T-cell (primary cell): Measurements from ENCODE around the gene HOXD9. TPM values are rescaled to one million over a fixed set of nuclear protein-coding genes. Genes with fewer than 3 reads are reported as not detected.

Experiments
- ATAC-seq, 4 experiments: fragments of 200-7000 bp in 3 of 4; fragments of 150-1000 bp in 1 of 4; cut with Tn5 transposase; replicated peaks in 1 of 4; 1 replicate in 3 of 4; 2 replicates in 1 of 4; pipeline ENCODE4 v1.10.0; 2021; ENCODE audit warnings: moderate library complexity in 3 of 4, mild to moderate bottlenecking in 2 of 4, moderate number of reproducible peaks in 1 of 4
- CTCF ChIA-PET, 2 donors: fragments of 300-600 bp; sonication (Branson Sonifier 250); formaldehyde crosslinking; loops; one replicate each; lab custom pipeline; 2022; ENCODE audit warnings: antibody characterized with exemption in 2 of 2; lab: Charles Lee
- POLR2A ChIA-PET, 2 donors: fragments of 300-600 bp; sonication (Branson Sonifier 250); formaldehyde crosslinking; loops; one replicate each; lab custom pipeline; 2022; ENCODE audit warnings: antibody characterized with exemption in 2 of 2; lab: Charles Lee
- DNase-seq, 35 experiments: peaks; one replicate each; pipeline versions ENCODE4 v3.0.0 to v3.0.0-alpha.2; 2013 to 2023
- H3K27ac ChIP-seq: one replicate; pipeline ENCODE4 v1.5.1; 2013; ENCODE audit warnings: low read length
- H3K27me3 ChIP-seq, 2 experiments: replicated peaks in 1 of 2; 1 replicate in 1 of 2; 2 replicates in 1 of 2; pipeline versions ENCODE4 v1.6.1 to v1.7.0; 2013; ENCODE audit warnings: low read length in 1 of 2, mixed read lengths in 1 of 2; ENCODE audit not compliant: control insufficient read depth in 2 of 2, insufficient read depth in 2 of 2; ENCODE audit errors: extremely low read depth in 1 of 2
- H3K36me3 ChIP-seq, 2 donors: 1 replicate in 1 of 2; 2 replicates in 1 of 2; pipeline versions ENCODE4 v1.6.1 to v1.7.0; 2013; ENCODE audit warnings: low read length in 1 of 2; ENCODE audit not compliant: control insufficient read depth in 2 of 2, insufficient read depth in 1 of 2; ENCODE audit errors: extremely low read depth in 1 of 2
- H3K4me1 ChIP-seq, 2 experiments: 1 replicate in 1 of 2; 2 replicates in 1 of 2; pipeline versions ENCODE4 v1.6.1 to v1.7.0; 2013; ENCODE audit warnings: low read length in 2 of 2, mixed read lengths in 1 of 2; ENCODE audit not compliant: insufficient read depth in 2 of 2, control insufficient read depth in 1 of 2; ENCODE audit errors: extremely low read depth in 1 of 2
- H3K4me3 ChIP-seq, 2 donors: 1 replicate in 1 of 2; 2 replicates in 1 of 2; pipeline versions ENCODE4 v1.5.1 to v1.7.0; 2013; ENCODE audit warnings: mild to moderate bottlenecking in 2 of 2, low read length in 1 of 2, moderate library complexity in 1 of 2; ENCODE audit not compliant: control insufficient read depth in 1 of 2; ENCODE audit errors: extremely low read depth in 1 of 2
- H3K9me3 ChIP-seq: 2 replicates; pipeline ENCODE4 v1.7.0; 2013
- H3K27ac Mint-ChIP-seq, 2 donors: one replicate each; pipeline ENCODE4 v1.8.0; 2020 to 2021; ENCODE audit warnings: mild to moderate bottlenecking in 2 of 2, mixed read lengths in 2 of 2
- H3K27me3 Mint-ChIP-seq, 2 donors: one replicate each; pipeline ENCODE4 v1.8.0; 2021 to 2022; ENCODE audit warnings: mixed read lengths in 2 of 2
- H3K36me3 Mint-ChIP-seq: one replicate; pipeline ENCODE4 v1.8.0; 2021; ENCODE audit warnings: mixed read lengths
- H3K4me1 Mint-ChIP-seq, 3 donors: one replicate each; pipeline ENCODE4 v1.8.0; 2020 to 2022; ENCODE audit warnings: mixed read lengths in 3 of 3, mild to moderate bottlenecking in 1 of 3
- H3K4me3 Mint-ChIP-seq, 3 donors: one replicate each; pipeline ENCODE4 v1.8.0; 2020 to 2022; ENCODE audit warnings: mild to moderate bottlenecking in 3 of 3, mixed read lengths in 3 of 3, moderate library complexity in 3 of 3
- H3K9me3 Mint-ChIP-seq, 3 donors: one replicate each; pipeline ENCODE4 v1.8.0; 2020 to 2022; ENCODE audit warnings: mixed read lengths in 3 of 3
- WGBS: methylation state at CpG from one replicate; pipeline ENCODE4 v1.1.5; 2013; ENCODE audit warnings: missing lambda C conversion rate; ENCODE audit not compliant: insufficient coverage; 5-methylcytosine and 5-hydroxymethylcytosine counted together
- total RNA-seq, 35 experiments: library from RNA in 6 of 35; stranded (reverse) in 6 of 35; fragments of 120-200 nt in 1 of 35; gene quantifications; one replicate each; pipeline versions ENCODE4 v1.2.1 to v1.2.4 and lab custom pipeline; 2013 to 2026

HOXD9 gene
- total RNA-seq (under 1 TPM in 2 of 5 donors, not detected in 3; 0.13 to 0.15 TPM), total RNA-seq (lab: John Stamatoyannopoulos, UW) (0 to 0.12 (median 0) reads per million in 29 experiments)
- total RNA-seq (2013) = not detected

GRCh38 chr2:176122683-176123410 is at the start of gene HOXD9:
TSS of gene HOXD9 (plus strand) at chr2:176122719. CDS start at chr2:176122769, 50 bp downstream.
- H3K4me1 ChIP-seq = peaks cover 0 to 32% of the 10 kb centered on the region in 2 experiments
- Mint-ChIP-seq H3K4me3 (peak within 1 kb of the TSS; percentile 34 to 69 (median 49)), H3K27ac (no peak within 1 kb of the TSS), H3K36me3 (peaks cover 3% of the 10 kb centered on the region), H3K9me3 (peaks cover 2 to 3% (median 3%) of the 10 kb centered on the region in 3 donors), H3K27me3 (peaks cover 79 to 82% of the 10 kb centered on the region in 2 donors), H3K4me1 (peaks cover 9 to 18% (median 15%) of the 10 kb centered on the region in 3 donors)
- peak within 1 kb of the TSS; percentile 31 to 79 for H3K4me3 ChIP-seq
- CTCF ChIA-PET = no interaction called here
- peak; percentile 31 to 62 (median 48) for ATAC-seq
- POLR2A ChIA-PET = no interaction called here
- 7% methylated on average over 70 of the region's 84 CpGs for WGBS
- H3K9me3 ChIP-seq = no peaks in the 10 kb centered on the region
- H3K36me3 ChIP-seq = no peaks in the 10 kb centered on the region
- H3K27me3 ChIP-seq = peaks cover 40 to 86% of the 10 kb centered on the region in 2 experiments
- DNase-seq = peak in 5 of 35 experiments; percentile 21 to 38 (median 25)
- no peak within 1 kb of the TSS for H3K27ac ChIP-seq

DNA sequence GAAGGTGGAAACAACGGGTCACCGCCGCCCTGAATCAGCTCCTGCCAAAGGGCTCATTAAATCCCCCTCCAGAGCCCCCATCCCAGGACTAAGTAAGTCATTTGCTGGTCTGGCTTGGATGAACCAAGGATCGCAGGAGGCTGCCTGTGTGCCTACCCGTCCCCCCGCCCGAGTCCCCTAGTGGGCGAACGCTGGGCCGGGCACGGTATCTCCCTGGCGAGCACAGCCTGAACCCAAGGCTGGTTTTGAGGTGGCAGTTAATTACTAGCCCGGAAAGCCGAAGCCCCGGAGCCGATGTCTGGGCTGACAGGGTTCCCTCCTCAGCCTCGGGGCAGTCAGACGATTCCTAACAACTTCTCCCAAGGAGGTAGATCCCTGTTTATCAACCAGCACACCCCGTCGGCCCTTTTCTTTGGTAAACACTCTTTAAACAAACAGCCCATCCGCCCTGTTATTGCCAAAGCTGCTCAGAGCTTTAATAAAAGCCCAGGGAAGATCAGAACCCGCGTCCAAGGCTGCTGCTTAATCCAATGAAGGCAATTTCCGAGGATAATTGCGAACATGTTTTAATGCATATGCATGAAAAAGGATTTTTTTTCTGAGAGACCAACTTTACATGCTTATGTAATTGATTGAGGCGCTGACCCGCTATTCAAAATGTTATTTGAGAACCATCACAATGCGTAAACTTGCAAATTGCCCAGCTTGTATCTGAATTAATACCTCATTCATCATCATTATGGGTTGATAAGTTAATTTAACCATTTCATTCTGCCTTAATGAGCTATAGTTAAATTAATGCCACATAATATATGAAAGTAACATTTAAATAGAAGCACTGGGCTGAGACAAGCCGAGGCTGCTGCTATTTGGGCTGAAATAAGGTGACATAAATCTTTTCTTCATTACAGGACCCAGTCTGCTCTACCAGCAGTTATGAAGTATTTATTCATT is 49.3 kb upstream of the HOXD9 start:
- H3K36me3 Mint-ChIP-seq = no peaks in the 10 kb centered on the region
- peaks cover 8 to 9% (median 9%) of the 10 kb centered on the region in 3 donors for H3K9me3 Mint-ChIP-seq
- no peak overlapping the region for H3K27ac Mint-ChIP-seq
- no peak overlapping the region for H3K27ac ChIP-seq
- H3K4me3 ChIP-seq = no peak overlapping the region
- ChIA-PET CTCF (interaction anchor here (0.6 to 1.0 kb wide), 2 partner anchors 54 to 1345 kb away, joined by 3 to 9 read pairs; no protein-coding TSS in a partner anchor), POLR2A (no interaction called here)
- H3K4me1 ChIP-seq = no peaks in the 10 kb centered on the region
- peaks cover 36 to 67% of the 10 kb centered on the region in 2 experiments for H3K27me3 ChIP-seq
- no peak for ATAC-seq
- H3K4me3 Mint-ChIP-seq = no peak overlapping the region
- H3K36me3 ChIP-seq = no peaks in the 10 kb centered on the region
- 8% methylated on average over 18 of the region's 29 CpGs for WGBS
- peaks cover 2% of the 10 kb centered on the region for H3K9me3 ChIP-seq
- DNase-seq = no peak
- peaks cover 6 to 8% (median 6%) of the 10 kb centered on the region in 3 donors for H3K4me1 Mint-ChIP-seq
- peaks cover 82 to 89% of the 10 kb centered on the region in 2 donors for H3K27me3 Mint-ChIP-seq

DNA sequence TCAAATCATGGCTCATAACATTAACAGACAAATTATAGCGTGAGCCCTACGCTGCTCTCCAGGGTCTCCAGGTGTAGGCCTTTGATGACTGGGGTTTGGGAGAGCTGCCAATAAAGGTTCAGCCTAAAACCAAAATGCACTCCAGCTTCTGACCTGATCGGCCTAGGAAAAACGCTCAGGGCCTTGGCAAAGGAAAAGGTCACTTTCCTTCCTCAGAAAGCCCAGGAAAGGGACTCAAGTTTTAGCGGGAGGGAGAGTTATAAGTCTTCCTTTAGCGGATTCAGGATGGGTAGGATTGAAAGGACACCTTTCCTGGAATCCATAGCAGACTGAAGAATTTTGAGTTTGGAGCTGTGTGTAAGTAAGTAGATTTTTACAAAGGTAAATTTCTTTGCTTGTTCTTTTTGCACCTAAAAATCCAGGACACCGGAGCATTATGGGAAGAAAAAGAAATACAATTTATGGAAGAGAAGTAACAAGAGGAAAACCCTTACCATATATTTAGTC is 47.5 kb upstream of the HOXD9 start:
- peaks cover 0 to 8% of the 10 kb centered on the region in 2 experiments for H3K4me1 ChIP-seq
- H3K27ac ChIP-seq = no peak overlapping the region
- Mint-ChIP-seq H3K27me3 (peaks cover 79 to 87% of the 10 kb centered on the region in 2 donors), H3K9me3 (peaks cover 9 to 15% (median 14%) of the 10 kb centered on the region in 3 donors), H3K27ac (no peak overlapping the region), H3K4me3 (no peak overlapping the region), H3K4me1 (peaks cover 11 to 13% (median 11%) of the 10 kb centered on the region in 3 donors), H3K36me3 (peaks cover 11% of the 10 kb centered on the region)
- DNase-seq (no peak), ATAC-seq (no peak)
- WGBS = 42% methylated on average over 2 of the region's 7 CpGs
- peaks cover 4% of the 10 kb centered on the region for H3K9me3 ChIP-seq
- POLR2A ChIA-PET = no interaction called here
- no peak overlapping the region for H3K4me3 ChIP-seq
- peaks cover 35 to 68% of the 10 kb centered on the region in 2 experiments for H3K27me3 ChIP-seq
- CTCF ChIA-PET = interaction anchor here in 1 of 2 donors (1.1 kb wide), 1 partner anchor 52 kb away, joined by 3 read pairs; no protein-coding TSS in a partner anchor
- no peaks in the 10 kb centered on the region for H3K36me3 ChIP-seq

- no peak for ATAC-seq
- WGBS = 15% methylated on average over 8 of the region's 15 CpGs
Observed at GRCh38 chr2:176075481-176075880, 47.0 kb upstream of the HOXD9 start.

DNA sequence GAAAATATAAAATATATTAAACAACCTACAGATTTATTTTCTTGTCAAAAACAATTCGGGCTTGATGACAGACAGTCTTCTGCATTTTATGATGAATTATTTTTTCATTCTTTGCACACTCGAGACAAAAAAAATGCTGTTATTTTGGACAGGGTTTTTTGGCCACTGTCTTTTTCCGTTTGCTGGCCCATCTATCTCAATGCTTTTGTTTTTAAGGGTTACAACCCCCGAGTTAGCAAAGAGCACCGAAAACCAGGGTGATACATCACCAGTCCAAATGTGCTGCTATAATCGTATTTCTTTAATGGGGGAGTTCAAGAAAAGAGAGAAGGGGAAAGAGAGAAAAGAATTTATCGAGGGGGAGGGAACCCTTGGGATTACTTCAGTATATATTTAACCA is 46.5 kb upstream of the HOXD9 start:
- no peak for DNase-seq
- H3K27ac ChIP-seq = no peak overlapping the region
- no peak overlapping the region for H3K4me3 ChIP-seq
- 10% methylated on average over 2 of the region's 7 CpGs for WGBS
- H3K4me3 Mint-ChIP-seq = no peak overlapping the region
- peaks cover 11 to 15% (median 11%) of the 10 kb centered on the region in 3 donors for H3K4me1 Mint-ChIP-seq
- CTCF ChIA-PET = no interaction called here
- POLR2A ChIA-PET = no interaction called here
- peaks cover 6% of the 10 kb centered on the region for H3K9me3 ChIP-seq
- H3K36me3 Mint-ChIP-seq = peaks cover 11% of the 10 kb centered on the region
- H3K9me3 Mint-ChIP-seq = peaks cover 9 to 15% (median 14%) of the 10 kb centered on the region in 3 donors
- H3K4me1 ChIP-seq = peaks cover 0 to 15% of the 10 kb centered on the region in 2 experiments
- no peak for ATAC-seq
- H3K27ac Mint-ChIP-seq = no peak overlapping the region
- peaks cover 32 to 65% of the 10 kb centered on the region in 2 experiments for H3K27me3 ChIP-seq
- H3K27me3 Mint-ChIP-seq = peaks cover 69 to 81% of the 10 kb centered on the region in 2 donors
- no peaks in the 10 kb centered on the region for H3K36me3 ChIP-seq

More at GRCh38 chr2:176075481-176075880, 47.0 kb upstream of the HOXD9 start:
- H3K9me3 Mint-ChIP-seq = peaks cover 9 to 15% (median 14%) of the 10 kb centered on the region in 3 donors
- H3K4me3 Mint-ChIP-seq = no peak overlapping the region
- H3K27me3 ChIP-seq = peaks cover 35 to 65% of the 10 kb centered on the region in 2 experiments
- POLR2A ChIA-PET = no interaction called here
- peaks cover 11 to 13% (median 11%) of the 10 kb centered on the region in 3 donors for H3K4me1 Mint-ChIP-seq
- peaks cover 0 to 10% of the 10 kb centered on the region in 2 experiments for H3K4me1 ChIP-seq
- peaks cover 74 to 81% of the 10 kb centered on the region in 2 donors for H3K27me3 Mint-ChIP-seq
- H3K27ac Mint-ChIP-seq = no peak overlapping the region
- no peak for DNase-seq
- H3K9me3 ChIP-seq = peaks cover 4% of the 10 kb centered on the region
- no peak overlapping the region for H3K4me3 ChIP-seq
- H3K27ac ChIP-seq = no peak overlapping the region
- H3K36me3 Mint-ChIP-seq = peaks cover 11% of the 10 kb centered on the region
- no peaks in the 10 kb centered on the region for H3K36me3 ChIP-seq
- CTCF ChIA-PET = interaction anchor here in 1 of 2 donors (1.1 kb wide), 1 partner anchor 51 kb away, joined by 3 read pairs; no protein-coding TSS in a partner anchor
